A549 (cell line): Measurements from ENCODE around the gene GPR62. TPM values are rescaled to one million over a fixed set of nuclear protein-coding genes. Genes with fewer than 3 reads are reported as not detected.

Experiments used
- ATAC-seq, 2 experiments: fragments of 200-7000 bp in 1 of 2; fragments of >200 bp in 1 of 2; cut with Nextera tagmentation in 1 of 2; cut with Tn5 transposase in 1 of 2; 3 replicates each; pipeline versions ENCODE4 v1.8.0 to v1.9.1; 2018 to 2020; ENCODE audit warnings: mild to moderate bottlenecking in 1 of 2, moderate library complexity in 1 of 2
- CTCF ChIA-PET: fragments of 300-600 bp; sonication (Branson Sonifier 250); formaldehyde crosslinking; extraction: SDS; loops from one replicate; lab custom pipeline; 2021; ENCODE audit warnings: antibody characterized with exemption, inconsistent platforms; lab: Yijun Ruan, JAX
- POLR2A ChIA-PET: fragments of 350-600 bp; formaldehyde crosslinking; extraction: SDS; loops from one replicate; lab custom pipeline; 2021; ENCODE audit warnings: antibody characterized with exemption, inconsistent platforms; lab: Yijun Ruan, JAX
- DNase-seq, 2 experiments: peaks; one replicate each; pipeline versions ENCODE4 v3.0.0 to v3.0.0-alpha.2; 2011 to 2016; ENCODE audit warnings: low read depth in 1 of 2, low spot score in 1 of 2
- FAIRE-seq: peaks from 2 replicates; lab custom pipeline; 2011; peaks lifted over from hg19 to GRCh38; lab: Jason Lieb, UNC
- H3K27ac ChIP-seq, 2 experiments: fragments of >200 bp; sonication (Bioruptor Twin); formaldehyde crosslinking; 3 replicates each; pipeline ENCODE4 v1.5.1; 2016 to 2017
- H3K4me1 ChIP-seq: fragments of >200 bp; sonication (Bioruptor Twin); formaldehyde crosslinking; 3 replicates; pipeline ENCODE4 v1.6.1; 2016
- H3K4me2 ChIP-seq: fragments of >200 bp; sonication (Bioruptor Twin); formaldehyde crosslinking; 3 replicates; pipeline ENCODE4 v1.6.1; 2016
- H3K4me3 ChIP-seq: fragments of >200 bp; sonication (Bioruptor Twin); formaldehyde crosslinking; 3 replicates; pipeline ENCODE4 v1.5.1; 2016
- H3K9me3 ChIP-seq: fragments of >200 bp; sonication (Bioruptor Twin); formaldehyde crosslinking; 3 replicates; pipeline ENCODE4 v1.6.1; 2016
- BCL3 ChIP-seq: fragments of >200 bp; sonication (Bioruptor Twin); formaldehyde crosslinking; IDR thresholded peaks from 3 replicates; pipeline ENCODE4 v1.6.1; 2016
- BHLHE40 ChIP-seq: IDR thresholded peaks from 2 replicates; pipeline ENCODE4 v1.6.1; 2012; ENCODE audit warnings: low read depth, low read length, inconsistent platforms
- CBX8 ChIP-seq: fragments of 200-600 bp; sonication (generic); IDR thresholded peaks from 2 replicates; pipeline ENCODE4 v1.6.1; 2016
- CEBPB ChIP-seq, 2 experiments: fragments of >200 bp in 1 of 2; sonication (Bioruptor Twin) in 1 of 2; formaldehyde crosslinking in 1 of 2; IDR thresholded peaks; 2 replicates each; pipeline ENCODE4 v1.6.1; 2012 to 2016
- CHD4 ChIP-seq: fragments of 200-600 bp; sonication (generic); IDR thresholded peaks from 2 replicates; pipeline ENCODE4 v1.6.1; 2016; ENCODE audit warnings: antibody characterized with exemption, mild to moderate bottlenecking, borderline replicate concordance
- EHMT2 ChIP-seq: fragments of 200-600 bp; sonication (generic); IDR thresholded peaks from 2 replicates; pipeline ENCODE4 v1.6.1; 2016; ENCODE audit warnings: antibody characterized with exemption, low read depth, mild to moderate bottlenecking, moderate library complexity
- EP300 ChIP-seq, 2 experiments: fragments of >200 bp; sonication (Bioruptor Twin); formaldehyde crosslinking; IDR thresholded peaks; 2 replicates in 1 of 2; 3 replicates in 1 of 2; pipeline ENCODE4 v1.6.1; 2016 to 2017
- ESRRA ChIP-seq: fragments of 150-350 bp; IDR thresholded peaks from 2 replicates; pipeline ENCODE4 v1.6.1; 2014; ENCODE audit warnings: mild to moderate bottlenecking, low read length, borderline replicate concordance
- FOSB ChIP-seq: fragments of 250-450 bp; sonication (Bioruptor Pico); IDR thresholded peaks from 2 replicates; pipeline ENCODE4 v1.5.0; 2020; ENCODE audit warnings: mild to moderate bottlenecking, moderate library complexity
- HDAC2 ChIP-seq: fragments of 200-600 bp; sonication (generic); IDR thresholded peaks from 2 replicates; pipeline ENCODE4 v1.6.1; 2016
- HOXA7 ChIP-seq: fragments of 250-450 bp; sonication (Bioruptor Pico); IDR thresholded peaks from 2 replicates; pipeline ENCODE4 v1.5.0; 2020; ENCODE audit warnings: mild to moderate bottlenecking, moderate library complexity
- KDM5A ChIP-seq: fragments of 200-600 bp; sonication (generic); IDR thresholded peaks from 2 replicates; pipeline ENCODE4 v1.6.1; 2016; ENCODE audit warnings: antibody characterized with exemption, mild to moderate bottlenecking
- MAFK ChIP-seq: fragments of 450-650 bp; IDR thresholded peaks from 2 replicates; pipeline ENCODE4 v1.6.1; 2014; ENCODE audit not compliant: partially characterized antibody
- MAX ChIP-seq: IDR thresholded peaks from 2 replicates; pipeline ENCODE4 v1.6.1; 2012
- MYC ChIP-seq: IDR thresholded peaks from 2 replicates; pipeline ENCODE4 v1.6.1; 2012; ENCODE audit warnings: mild to moderate bottlenecking, inconsistent platforms, low read length, improper control_type of control experiment, borderline replicate concordance
- NR3C1 ChIP-seq: fragments of >200 bp; sonication (Bioruptor Twin); formaldehyde crosslinking; IDR thresholded peaks from 3 replicates; pipeline ENCODE4 v1.6.1; 2017
- POLR2AphosphoS2 ChIP-seq: conservative IDR thresholded peaks from 2 replicates; pipeline ENCODE4 v1.6.1; 2012; ENCODE audit warnings: low read length, improper control_type of control experiment, inconsistent platforms
- RCOR1 ChIP-seq: fragments of 150-350 bp; IDR thresholded peaks from 2 replicates; pipeline ENCODE4 v1.6.1; 2014; ENCODE audit warnings: antibody characterized with exemption, low read length, low read depth
- RNF2 ChIP-seq: fragments of 200-600 bp; sonication (generic); IDR thresholded peaks from 2 replicates; pipeline ENCODE4 v1.6.1; 2016; ENCODE audit warnings: low read depth, mild to moderate bottlenecking, antibody characterized with exemption, moderate library complexity, borderline replicate concordance
- TFCP2L1 ChIP-seq: fragments of 250-450 bp; sonication (Bioruptor Pico); IDR thresholded peaks from 2 replicates; pipeline ENCODE4 v1.5.0; 2021; ENCODE audit warnings: mild to moderate bottlenecking
- ZFP36 ChIP-seq: fragments of 450-650 bp; IDR thresholded peaks from 2 replicates; pipeline ENCODE4 v1.6.1; 2014; ENCODE audit warnings: borderline replicate concordance; ENCODE audit not compliant: partially characterized antibody
- ZNF302 ChIP-seq: fragments of 250-450 bp; sonication (Bioruptor Pico); IDR thresholded peaks from 2 replicates; pipeline ENCODE4 v1.9.0; 2021; ENCODE audit warnings: inconsistent platforms, mild to moderate bottlenecking, moderate library complexity
- ZSCAN20 ChIP-seq: fragments of 250-450 bp; sonication (Bioruptor Pico); IDR thresholded peaks from 2 replicates; pipeline ENCODE4 v1.8.0; 2022; ENCODE audit warnings: mild to moderate bottlenecking, moderate library complexity
- WGBS: methylation state at CpG from one replicate; pipeline ENCODE4 v1.1.6; 2017; ENCODE audit errors: missing lambda C conversion rate; 5-methylcytosine and 5-hydroxymethylcytosine counted together
- polyA plus RNA-seq, 4 experiments: library from polyadenylated mRNA; depleted of rRNA in 3 of 4; stranded (reverse); fragments of >200 nt; fragmentation: RNase III in 1 of 4; extraction: RNeasy Plus Mini Kit Qiagen cat#74134 plus additional on column Dnase treatment in 1 of 4; gene quantifications; 2 replicates in 3 of 4; 3 replicates in 1 of 4; pipeline ENCODE4 v1.2.3, GENCODE V29; 2011 to 2017
- TF ChIP-seq, protein P1 (sequence below): fragments of 250-450 bp; sonication (Bioruptor Pico); IDR thresholded peaks from 2 replicates; pipeline ENCODE4 v1.5.0; 2021; ENCODE audit warnings: mild to moderate bottlenecking, moderate library complexity, borderline replicate concordance

GPR62 gene
- polyA plus RNA-seq, 2 of the 4 experiments (the other 2 are of a cell fraction), result 0.05 TPM; not detected in 1

- POLR2A ChIA-PET, result no interaction called here
- no peak for FAIRE-seq
- DNase-seq, result no peak
- CTCF ChIA-PET, result interaction anchor here (1.1 to 7.3 kb wide), 9 partner anchors 12 to 215 kb away, joined by 3 to 218 read pairs (median 6); partner anchors contain the start of genes DUSP7 and PARP3
- TF ChIP-seq POLR2AphosphoS2 (no peak), FOSB (no peak), ZNF302 (CRISPR knock-in tag) (no peak), RNF2 (no peak), MYC (no peak), KDM5A (no peak), CEBPB (IDR thresholded peaks at IDR 0.05) (no peak), TFCP2L1 (CRISPR knock-in tag) (no peak)
- TF ChIP-seq, protein P1, sequence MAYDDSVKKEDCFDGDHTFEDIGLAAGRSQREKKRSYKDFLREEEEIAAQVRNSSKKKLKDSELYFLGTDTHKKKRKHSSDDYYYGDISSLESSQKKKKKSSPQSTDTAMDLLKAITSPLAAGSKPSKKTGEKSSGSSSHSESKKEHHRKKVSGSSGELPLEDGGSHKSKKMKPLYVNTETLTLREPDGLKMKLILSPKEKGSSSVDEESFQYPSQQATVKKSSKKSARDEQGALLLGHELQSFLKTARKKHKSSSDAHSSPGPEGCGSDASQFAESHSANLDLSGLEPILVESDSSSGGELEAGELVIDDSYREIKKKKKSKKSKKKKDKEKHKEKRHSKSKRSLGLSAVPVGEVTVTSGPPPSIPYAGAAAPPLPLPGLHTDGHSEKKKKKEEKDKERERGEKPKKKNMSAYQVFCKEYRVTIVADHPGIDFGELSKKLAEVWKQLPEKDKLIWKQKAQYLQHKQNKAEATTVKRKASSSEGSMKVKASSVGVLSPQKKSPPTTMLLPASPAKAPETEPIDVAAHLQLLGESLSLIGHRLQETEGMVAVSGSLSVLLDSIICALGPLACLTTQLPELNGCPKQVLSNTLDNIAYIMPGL (CRISPR knock-in tag), result no peak
- no peaks in the 10 kb centered on the region for H3K9me3 ChIP-seq
- WGBS, result 100% methylated on average over 1 of the region's 4 CpGs
- H3K4me1 ChIP-seq, result peaks cover 6% of the 10 kb centered on the region; the same call in 1 of the 3 replicates
- H3K4me2 ChIP-seq, result no peak overlapping the region
- H3K27ac ChIP-seq, result no peak overlapping the region
- no peak overlapping the region for H3K4me3 ChIP-seq
- no peak for ATAC-seq
These were observed 49.8 kb downstream of the GPR62 start for GRCh38 chr3:52004906-52005395.

- H3K27ac ChIP-seq, result no peak overlapping the region
- WGBS, result 68% methylated on average over 11 of the region's 15 CpGs
- no peak overlapping the region for H3K4me2 ChIP-seq
- TF ChIP-seq KDM5A (no peak), EHMT2 (no peak), ZFP36 (no peak), FOSB (no peak), RCOR1 (no peak), HDAC2 (no peak), EP300 (IDR thresholded peaks at IDR 0.05) (no peak), BHLHE40 (no peak), CBX8 (no peak), MAFK (no peak), NR3C1 (no peak), ZSCAN20 (CRISPR knock-in tag) (no peak), BCL3 (no peak), ESRRA (no peak), HOXA7 (no peak), MAX (no peak), CHD4 (no peak), POLR2AphosphoS2 (no peak)
- DNase-seq, result no peak
- no peak for ATAC-seq
- CTCF ChIA-PET, result interaction anchor here (1.8 to 7.3 kb wide), 5 partner anchors 11 to 215 kb away, joined by 4 to 218 read pairs (median 96); no protein-coding TSS in a partner anchor
- no peak for FAIRE-seq
- H3K4me1 ChIP-seq, result peaks cover 6% of the 10 kb centered on the region; the same call in 1 of the 3 replicates
- H3K4me3 ChIP-seq, result no peak overlapping the region
- no peaks in the 10 kb centered on the region for H3K9me3 ChIP-seq
- POLR2A ChIA-PET, result no interaction called here
These were observed 50.4 kb downstream of the GPR62 start for GRCh38 chr3:52005571-52005986.
